Thyroid gland (tissue), 4 donors: Measurements from ENCODE around the gene FMO2.

Experiments
- POLR2A ChIP-seq, 2 donors: fragments of 450-650 bp; IDR thresholded peaks; one replicate each; pipeline ENCODE4 v1.6.1; 2017; ENCODE audit warnings: antibody characterized with exemption in 2 of 2, mild to moderate bottlenecking in 2 of 2, moderate library complexity in 1 of 2
- TF ChIP-seq, protein P1 (sequence below), 6 experiments: fragments of 200-600 bp in 3 of 6; fragments of 450-650 bp in 3 of 6; sonication (generic) in 3 of 6; IDR thresholded peaks; one replicate each; pipeline ENCODE4 v1.5.1; 2016 to 2019; ENCODE audit warnings: antibody characterized with exemption in 6 of 6, mild to moderate bottlenecking in 2 of 6, inconsistent platforms in 1 of 6, moderate library complexity in 1 of 6

DNA sequence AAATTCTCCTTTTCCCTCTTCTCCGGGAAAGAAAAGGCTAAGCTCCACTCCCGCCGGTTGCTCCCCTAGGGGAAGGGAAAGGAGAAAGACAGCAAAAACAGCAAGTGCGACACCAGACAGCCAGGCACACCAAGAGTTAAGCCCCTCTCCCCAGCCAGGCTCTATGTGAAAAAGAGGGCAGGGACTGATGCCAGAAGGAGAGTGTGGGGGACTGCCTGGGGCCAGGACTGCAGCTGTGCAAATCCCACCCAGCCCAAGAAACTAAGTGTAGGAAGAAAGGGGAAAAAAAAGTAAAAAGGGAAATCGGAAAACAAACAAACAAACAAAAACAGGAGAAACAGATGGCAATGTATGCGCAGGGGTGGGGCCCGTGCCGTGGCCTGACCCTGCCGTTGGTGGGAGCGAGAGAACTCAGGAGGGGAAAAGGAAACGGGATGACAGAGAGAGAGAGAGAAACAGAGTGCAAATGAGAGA, 35.5 kb downstream of the FMO2 start:
- TF ChIP-seq POLR2A (IDR thresholded peaks at IDR 0.05), result no peak
- TF ChIP-seq, protein P1, sequence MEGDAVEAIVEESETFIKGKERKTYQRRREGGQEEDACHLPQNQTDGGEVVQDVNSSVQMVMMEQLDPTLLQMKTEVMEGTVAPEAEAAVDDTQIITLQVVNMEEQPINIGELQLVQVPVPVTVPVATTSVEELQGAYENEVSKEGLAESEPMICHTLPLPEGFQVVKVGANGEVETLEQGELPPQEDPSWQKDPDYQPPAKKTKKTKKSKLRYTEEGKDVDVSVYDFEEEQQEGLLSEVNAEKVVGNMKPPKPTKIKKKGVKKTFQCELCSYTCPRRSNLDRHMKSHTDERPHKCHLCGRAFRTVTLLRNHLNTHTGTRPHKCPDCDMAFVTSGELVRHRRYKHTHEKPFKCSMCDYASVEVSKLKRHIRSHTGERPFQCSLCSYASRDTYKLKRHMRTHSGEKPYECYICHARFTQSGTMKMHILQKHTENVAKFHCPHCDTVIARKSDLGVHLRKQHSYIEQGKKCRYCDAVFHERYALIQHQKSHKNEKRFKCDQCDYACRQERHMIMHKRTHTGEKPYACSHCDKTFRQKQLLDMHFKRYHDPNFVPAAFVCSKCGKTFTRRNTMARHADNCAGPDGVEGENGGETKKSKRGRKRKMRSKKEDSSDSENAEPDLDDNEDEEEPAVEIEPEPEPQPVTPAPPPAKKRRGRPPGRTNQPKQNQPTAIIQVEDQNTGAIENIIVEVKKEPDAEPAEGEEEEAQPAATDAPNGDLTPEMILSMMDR (IDR thresholded peaks at IDR 0.05), result no peak
